Measurements from ENCODE around the gene CYP4F11. TPM values are rescaled to one million over a fixed set of nuclear protein-coding genes. Genes with fewer than 3 reads are reported as not detected.

Gene CYP4F11
- total RNA-seq, 1 donor from 2014 or later, result not detected

DNA sequence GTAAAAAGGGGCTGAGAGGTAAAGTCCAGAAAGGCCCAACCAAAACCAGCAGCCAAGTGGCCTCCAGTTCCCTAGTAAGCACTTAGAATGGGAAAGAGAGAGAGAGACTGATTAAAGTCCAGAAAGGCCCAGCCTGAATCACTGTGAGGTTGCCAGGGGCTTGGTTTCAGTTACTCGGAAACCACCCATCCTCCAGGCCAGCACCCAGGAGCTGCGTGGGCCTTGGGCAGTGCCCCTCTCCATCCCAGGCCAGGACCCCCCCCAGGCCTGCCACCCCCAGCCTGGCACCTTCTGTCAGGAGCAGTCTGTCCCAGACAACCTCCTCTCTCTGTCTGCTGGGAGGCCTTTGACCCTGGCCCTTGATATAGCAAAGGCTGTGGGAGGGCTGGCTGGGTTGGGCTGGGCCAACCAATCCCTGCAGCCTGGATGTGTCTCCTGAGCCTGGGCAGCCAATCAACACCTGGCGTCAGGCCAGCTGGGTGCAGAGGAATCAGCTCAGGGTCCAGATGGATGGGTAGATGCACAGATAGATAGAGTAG, 36.5 kb downstream of the CYP4F11 start, which contains the start of gene CYP4F2:
CYP4F2 (minus strand) TSS at position 337 of the 539 bp plus-strand sequence. CDS start 463 bp downstream, outside the sequence.
- Histone ChIP-seq H3K27ac (no peak within 1 kb of the TSS), H2AFZ (replicated peaks) (no peak within 1 kb of the TSS), H3K36me3 (no peaks in the 10 kb centered on the region), H3K4me1 (no peaks in the 10 kb centered on the region), H3K27me3 (no peaks in the 10 kb centered on the region), H3K4me2 (no peak within 1 kb of the TSS), H3K79me2 (ENCODE audit: low read depth) (no peaks in the 10 kb centered on the region), H3F3A (ENCODE audit: low read depth) (no peaks in the 10 kb centered on the region), H3K4me3 (no peak within 1 kb of the TSS), H3K9me3 (ENCODE audit: low read depth) (peaks cover 6% of the 10 kb centered on the region), H4K20me1 (ENCODE audit: low read depth) (no peaks in the 10 kb centered on the region), H3K9ac (no peak within 1 kb of the TSS)
- Mint-ChIP-seq H3K4me3 (no peak within 1 kb of the TSS), H3K4me1 (no peaks in the 10 kb centered on the region), H3K9me3 (peaks cover 34% of the 10 kb centered on the region), H3K27ac (no peak within 1 kb of the TSS), H3K27me3 (ENCODE audit: insufficient read depth, low read depth) (peaks cover 10% of the 10 kb centered on the region), H3K36me3 (no peaks in the 10 kb centered on the region)
- TF ChIP-seq, protein P1, sequence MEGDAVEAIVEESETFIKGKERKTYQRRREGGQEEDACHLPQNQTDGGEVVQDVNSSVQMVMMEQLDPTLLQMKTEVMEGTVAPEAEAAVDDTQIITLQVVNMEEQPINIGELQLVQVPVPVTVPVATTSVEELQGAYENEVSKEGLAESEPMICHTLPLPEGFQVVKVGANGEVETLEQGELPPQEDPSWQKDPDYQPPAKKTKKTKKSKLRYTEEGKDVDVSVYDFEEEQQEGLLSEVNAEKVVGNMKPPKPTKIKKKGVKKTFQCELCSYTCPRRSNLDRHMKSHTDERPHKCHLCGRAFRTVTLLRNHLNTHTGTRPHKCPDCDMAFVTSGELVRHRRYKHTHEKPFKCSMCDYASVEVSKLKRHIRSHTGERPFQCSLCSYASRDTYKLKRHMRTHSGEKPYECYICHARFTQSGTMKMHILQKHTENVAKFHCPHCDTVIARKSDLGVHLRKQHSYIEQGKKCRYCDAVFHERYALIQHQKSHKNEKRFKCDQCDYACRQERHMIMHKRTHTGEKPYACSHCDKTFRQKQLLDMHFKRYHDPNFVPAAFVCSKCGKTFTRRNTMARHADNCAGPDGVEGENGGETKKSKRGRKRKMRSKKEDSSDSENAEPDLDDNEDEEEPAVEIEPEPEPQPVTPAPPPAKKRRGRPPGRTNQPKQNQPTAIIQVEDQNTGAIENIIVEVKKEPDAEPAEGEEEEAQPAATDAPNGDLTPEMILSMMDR (IDR thresholded peaks at IDR 0.05), result no peak
- TF ChIP-seq EZH2phosphoT487 (IDR thresholded peaks at IDR 0.05) (no peak), EZH2 (IDR thresholded peaks at IDR 0.05) (no peak)
- no peak for DNase-seq (ENCODE audit: low spot score)

DNA sequence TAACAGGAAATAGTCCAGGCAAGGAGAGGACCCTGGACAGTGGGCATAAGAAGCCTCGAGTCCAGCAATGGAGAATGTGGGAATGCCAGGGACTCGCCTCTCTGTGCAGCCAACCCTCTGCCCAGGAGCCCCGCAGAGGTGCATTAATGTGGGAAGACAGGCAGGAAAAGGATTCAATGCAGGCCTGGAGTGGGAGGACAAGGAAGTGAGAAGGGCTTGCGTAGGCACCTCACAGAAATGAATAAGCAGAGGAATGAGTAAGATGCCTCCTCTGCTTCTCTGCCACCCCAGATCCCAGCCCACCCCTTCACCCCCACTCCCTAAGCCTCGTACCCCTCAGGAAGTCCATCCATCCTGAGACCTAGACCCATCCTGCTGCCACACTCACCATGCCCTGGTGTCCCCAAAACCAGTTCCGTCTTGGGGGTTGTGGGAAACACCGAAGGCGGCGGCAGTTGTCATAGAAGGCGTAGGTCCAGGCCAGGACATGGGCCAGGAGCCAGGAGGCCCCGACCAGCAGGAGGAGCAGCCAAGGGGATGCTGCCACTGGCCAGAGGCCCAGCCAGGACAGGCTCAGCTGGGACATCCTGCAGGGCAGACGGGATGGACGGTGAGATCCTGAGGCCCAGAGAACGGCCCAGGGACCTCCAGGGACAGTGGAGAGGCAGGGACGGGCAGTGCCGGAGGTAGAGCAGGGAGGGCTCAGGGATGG, 37.1 kb downstream of the CYP4F11 start:
- no peaks in the 10 kb centered on the region for H3F3A ChIP-seq (ENCODE audit: low read depth)
- no peak overlapping the region for H3K4me2 ChIP-seq
- H3K79me2 ChIP-seq (ENCODE audit: low read depth), result no peaks in the 10 kb centered on the region
- Mint-ChIP-seq H3K4me3 (no peak overlapping the region), H3K27ac (no peak overlapping the region), H3K4me1 (no peaks in the 10 kb centered on the region), H3K9me3 (peaks cover 34% of the 10 kb centered on the region), H3K27me3 (ENCODE audit: insufficient read depth, low read depth) (peaks cover 10% of the 10 kb centered on the region), H3K36me3 (no peaks in the 10 kb centered on the region)
- no peak overlapping the region for H3K27ac ChIP-seq
- no peak overlapping the region for H3K4me3 ChIP-seq
- H3K9ac ChIP-seq, result no peak overlapping the region
- no peak overlapping the region for H2AFZ ChIP-seq (replicated peaks)
- no peak for DNase-seq (ENCODE audit: low spot score)
- no peaks in the 10 kb centered on the region for H4K20me1 ChIP-seq (ENCODE audit: low read depth)
- H3K9me3 ChIP-seq (ENCODE audit: low read depth), result peaks cover 6% of the 10 kb centered on the region
- H3K27me3 ChIP-seq, result no peaks in the 10 kb centered on the region
- no peaks in the 10 kb centered on the region for H3K36me3 ChIP-seq
- TF ChIP-seq EZH2phosphoT487 (IDR thresholded peaks at IDR 0.05), result no peak
- TF ChIP-seq EZH2 (IDR thresholded peaks at IDR 0.05), result no peak
- TF ChIP-seq, protein P1 (IDR thresholded peaks at IDR 0.05), result no peak
- no peaks in the 10 kb centered on the region for H3K4me1 ChIP-seq

DNA sequence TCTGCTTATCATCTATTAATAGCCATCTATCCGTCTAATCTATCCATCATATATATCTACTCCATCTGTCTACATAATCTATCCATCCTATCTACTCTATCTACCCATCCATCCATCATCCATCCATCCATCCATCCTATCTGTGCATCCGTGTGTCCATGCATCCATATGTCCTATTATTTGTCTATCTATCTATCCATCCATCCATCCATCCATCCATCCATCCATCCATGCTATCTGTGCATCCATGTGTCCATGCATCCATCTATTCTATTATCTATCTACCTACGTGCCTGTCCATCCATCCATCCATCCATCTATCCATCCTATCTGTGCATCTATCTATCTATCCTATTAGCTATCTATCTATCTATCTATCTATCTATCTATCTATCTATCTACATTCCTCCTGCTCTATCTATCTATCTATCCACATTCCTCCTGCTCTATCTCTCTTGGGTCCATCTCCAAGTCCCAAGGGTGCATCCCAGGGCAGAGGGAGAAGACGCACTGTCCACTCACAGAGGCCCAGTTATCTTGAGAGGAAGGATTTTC, 38.4 kb downstream of the CYP4F11 start:
- Histone ChIP-seq H2AFZ (replicated peaks) (no peak overlapping the region), H3K4me3 (no peak overlapping the region), H3K79me2 (ENCODE audit: low read depth) (no peaks in the 10 kb centered on the region), H3K9ac (no peak overlapping the region), H3K27me3 (no peaks in the 10 kb centered on the region), H3K36me3 (no peaks in the 10 kb centered on the region), H3K9me3 (ENCODE audit: low read depth) (no peaks in the 10 kb centered on the region), H3F3A (ENCODE audit: low read depth) (no peaks in the 10 kb centered on the region), H3K4me1 (no peaks in the 10 kb centered on the region), H3K4me2 (no peak overlapping the region), H4K20me1 (ENCODE audit: low read depth) (no peaks in the 10 kb centered on the region), H3K27ac (no peak overlapping the region)
- no peak for DNase-seq (ENCODE audit: low spot score)
- Mint-ChIP-seq H3K4me3 (no peak overlapping the region), H3K27ac (no peak overlapping the region), H3K4me1 (no peaks in the 10 kb centered on the region), H3K36me3 (no peaks in the 10 kb centered on the region), H3K27me3 (ENCODE audit: insufficient read depth, low read depth) (peaks cover 3% of the 10 kb centered on the region), H3K9me3 (peaks cover 30% of the 10 kb centered on the region)
- TF ChIP-seq EZH2phosphoT487 (IDR thresholded peaks at IDR 0.05) (no peak), EZH2 (IDR thresholded peaks at IDR 0.05) (no peak)
- TF ChIP-seq, protein P1 (IDR thresholded peaks at IDR 0.05), result no peak
